Thymus (tissue), 11 donors: ENCODE data around the gene TBCC. TPM values are rescaled to one million over a fixed set of nuclear protein-coding genes. Genes with fewer than 3 reads are reported as not detected.
A peak's percentile ranks its signal among the peaks of the same experiment; 100 is the strongest.

Experiments
- DNase-seq, 9 donors: peaks; one replicate each; pipeline ENCODE4 v3.0.0-alpha.2; 2013; ENCODE audit warnings: low spot score in 9 of 9, low read depth in 6 of 9, missing footprints in 1 of 9
- H3K27ac ChIP-seq, 2 donors: one replicate each; pipeline ENCODE4 v1.5.1; 2013; ENCODE audit warnings: control low read depth in 1 of 2, low read depth in 1 of 2, low read length in 1 of 2, mild to moderate bottlenecking in 1 of 2, moderate library complexity in 1 of 2
- H3K27me3 ChIP-seq, 2 donors: one replicate each; pipeline ENCODE4 v1.5.1; 2013; ENCODE audit warnings: low read length in 1 of 2; ENCODE audit not compliant: control insufficient read depth in 2 of 2, insufficient read depth in 1 of 2
- H3K36me3 ChIP-seq, 2 donors: one replicate each; pipeline ENCODE4 v1.5.1; 2013; ENCODE audit warnings: low read length in 1 of 2, mild to moderate bottlenecking in 1 of 2, moderate library complexity in 1 of 2; ENCODE audit not compliant: control insufficient read depth in 2 of 2, insufficient read depth in 2 of 2
- H3K4me1 ChIP-seq, 2 donors: one replicate each; pipeline ENCODE4 v1.5.1; 2013; ENCODE audit warnings: low read length in 2 of 2; ENCODE audit not compliant: control insufficient read depth in 2 of 2, insufficient read depth in 2 of 2
- H3K4me3 ChIP-seq, 2 donors: one replicate each; pipeline ENCODE4 v1.5.1; 2013; ENCODE audit warnings: low read length in 2 of 2, control low read depth in 1 of 2, mild to moderate bottlenecking in 1 of 2
- H3K9me3 ChIP-seq, 2 donors: one replicate each; pipeline ENCODE4 v1.5.1; 2013; ENCODE audit warnings: low read length in 1 of 2, mild to moderate bottlenecking in 1 of 2; ENCODE audit not compliant: control insufficient read depth in 2 of 2, insufficient read depth in 1 of 2
- WGBS: extraction: QIAGEN DNeasy Blood & Tissue Kit; methylation state at CpG from one replicate; pipeline ENCODE4 v1.1.7; 2013; 5-methylcytosine and 5-hydroxymethylcytosine counted together
- polyA plus RNA-seq: library from polyadenylated mRNA; stranded (reverse); fragments of 200-250 nt; gene quantifications from one replicate; pipeline ENCODE4 v1.2.3, GENCODE V29; 2013
- total RNA-seq: library from RNA; stranded (reverse); fragments of 120-200 nt; gene quantifications from one replicate; pipeline ENCODE4 v1.2.4, GENCODE V29; 2013
- donor health status: healthy.

Gene TBCC
- total and polyA plus RNA-seq, 2 donors = 31.2 to 64.5 TPM

- Histone ChIP-seq H3K27me3 (peaks cover 0 to 7% of the 10 kb centered on the region in 2 donors), H3K9me3 (peaks cover 0 to 3% of the 10 kb centered on the region in 2 donors), H3K4me1 (peaks cover 2 to 12% of the 10 kb centered on the region in 2 donors), H3K4me3 (peak overlapping the region; percentile 67 to 76), H3K27ac (peak overlapping the region in 1 of 2 donors; percentile 76), H3K36me3 (no peaks in the 10 kb centered on the region)
- peak in 3 of 9 donors; percentile 24 to 36 (median 32) for DNase-seq
- 30% methylated on average over 52 of the region's 52 CpGs for WGBS
These were observed 18.8 kb downstream of the TBCC start for GRCh38 chr6:42727087-42727611.

- Histone ChIP-seq H3K36me3 (no peaks in the 10 kb centered on the region), H3K27ac (peak overlapping the region; percentile 65 to 76), H3K9me3 (no peaks in the 10 kb centered on the region), H3K4me3 (peak overlapping the region; percentile 67 to 76), H3K27me3 (peaks cover 0 to 7% of the 10 kb centered on the region in 2 donors), H3K4me1 (peaks cover 2 to 12% of the 10 kb centered on the region in 2 donors)
- under 1% methylated on average over 14 of the region's 14 CpGs for WGBS
- peak; percentile 68 to 91 (median 86) for DNase-seq
These were observed 19.3 kb downstream of the TBCC start for GRCh38 chr6:42726485-42727086.

GRCh38 chr6:42726026-42726425 is 19.9 kb downstream of the TBCC start:
- no peaks in the 10 kb centered on the region for H3K9me3 ChIP-seq
- H3K4me1 ChIP-seq = peaks cover 2 to 12% of the 10 kb centered on the region in 2 donors
- peaks cover 0 to 7% of the 10 kb centered on the region in 2 donors for H3K27me3 ChIP-seq
- H3K36me3 ChIP-seq = no peaks in the 10 kb centered on the region
- peak overlapping the region in 1 of 2 donors; percentile 76 for H3K4me3 ChIP-seq
- DNase-seq = no peak
- H3K27ac ChIP-seq = no peak overlapping the region

GRCh38 chr6:42724825-42725224 is 21.1 kb downstream of the TBCC start:
- Histone ChIP-seq H3K9me3 (no peaks in the 10 kb centered on the region), H3K27ac (no peak overlapping the region), H3K4me3 (no peak overlapping the region), H3K27me3 (peaks cover 0 to 7% of the 10 kb centered on the region in 2 donors), H3K4me1 (peaks cover 2 to 12% of the 10 kb centered on the region in 2 donors), H3K36me3 (no peaks in the 10 kb centered on the region)
- no peak for DNase-seq

- 98% methylated on average over 6 of the region's 6 CpGs for WGBS
- no peaks in the 10 kb centered on the region for H3K9me3 ChIP-seq
- H3K27me3 ChIP-seq = peaks cover 0 to 5% of the 10 kb centered on the region in 2 donors
- no peak within 1 kb of the TSS for H3K4me3 ChIP-seq
- no peaks in the 10 kb centered on the region for H3K36me3 ChIP-seq
- H3K4me1 ChIP-seq = peaks cover 2 to 11% of the 10 kb centered on the region in 2 donors
- DNase-seq = no peak
- no peak within 1 kb of the TSS for H3K27ac ChIP-seq
These were observed 23.4 kb downstream of the TBCC start, which contains the start of gene PRPH2 for GRCh38 chr6:42722497-42722896. PRPH2 (minus strand) TSS chr6:42722597; CDS start chr6:42722334, 263 bp downstream.

GRCh38 chr6:42720739-42721138 is 25.2 kb downstream of the TBCC start:
- DNase-seq = no peak
- H3K27ac ChIP-seq = no peak overlapping the region

GRCh38 chr6:42715871-42716270 is 30.0 kb downstream of the TBCC start:
- H3K4me3 ChIP-seq = no peak overlapping the region
- 94% methylated on average over 4 of the region's 4 CpGs for whole genome bisulfite sequencing
- DNase-seq = no peak
- H3K27ac ChIP-seq = no peak overlapping the region
- no peaks in the 10 kb centered on the region for H3K27me3 ChIP-seq
- peaks cover 0 to 6% of the 10 kb centered on the region in 2 donors for H3K4me1 ChIP-seq
- no peaks in the 10 kb centered on the region for H3K36me3 ChIP-seq
- H3K9me3 ChIP-seq = peaks cover 0 to 9% of the 10 kb centered on the region in 2 donors

More at GRCh38 chr6:42720739-42721138, 25.2 kb downstream of the TBCC start:
- H3K27me3 ChIP-seq = no peaks in the 10 kb centered on the region
- H3K4me1 ChIP-seq = no peaks in the 10 kb centered on the region
- no peaks in the 10 kb centered on the region for H3K9me3 ChIP-seq
- H3K36me3 ChIP-seq = no peaks in the 10 kb centered on the region
- H3K4me3 ChIP-seq = no peak overlapping the region
- WGBS = 91% methylated on average over 8 of the region's 8 CpGs

- peaks cover 0 to 22% of the 10 kb centered on the region in 2 donors for H3K4me1 ChIP-seq
- H3K9me3 ChIP-seq = peaks cover 0 to 9% of the 10 kb centered on the region in 2 donors
- H3K4me3 ChIP-seq = no peak overlapping the region
- WGBS = 91% methylated on average over 4 of the region's 4 CpGs
- no peaks in the 10 kb centered on the region for H3K36me3 ChIP-seq
- no peak overlapping the region for H3K27ac ChIP-seq
- no peak for DNase-seq
- H3K27me3 ChIP-seq = no peaks in the 10 kb centered on the region
These were observed 31.7 kb downstream of the TBCC start for GRCh38 chr6:42714098-42714761.

- no peak overlapping the region for H3K27ac ChIP-seq
- peaks cover 0 to 9% of the 10 kb centered on the region in 2 donors for H3K9me3 ChIP-seq
- WGBS = 93% methylated on average over 5 of the region's 5 CpGs
- no peak for DNase-seq
- H3K27me3 ChIP-seq = no peaks in the 10 kb centered on the region
- no peaks in the 10 kb centered on the region for H3K36me3 ChIP-seq
- H3K4me1 ChIP-seq = peaks cover 0 to 22% of the 10 kb centered on the region in 2 donors
- H3K4me3 ChIP-seq = no peak overlapping the region
These were observed 34.0 kb downstream of the TBCC start for GRCh38 chr6:42711930-42712329.
